GM12892 (cell line): Measurements from ENCODE around the gene ARSA.
A peak's percentile ranks its signal among the peaks of the same experiment; 100 is the strongest.

Source experiments
- POLR2A ChIP-seq: IDR thresholded peaks from 2 replicates; pipeline ENCODE4 v1.6.1; 2011; ENCODE audit warnings: low read depth, low read length, control low read depth
- POLR2AphosphoS5 ChIP-seq: IDR thresholded peaks from 2 replicates; pipeline ENCODE4 v1.6.1; 2011; ENCODE audit warnings: low read depth, low read length, control low read depth
- TAF1 ChIP-seq: IDR thresholded peaks from 2 replicates; pipeline ENCODE4 v1.6.1; 2011; ENCODE audit warnings: low read depth, mild to moderate bottlenecking, control low read depth, low read length, borderline replicate concordance

GRCh38 chr22:50621948-50622722 lies 5.8 kb downstream of the ARSA start:
- TF ChIP-seq TAF1 = no peak
- TF ChIP-seq POLR2AphosphoS5 = 0 out of 2 replicates have a peak, but pooled peaks have one; percentile 1
- TF ChIP-seq POLR2A = no peak
